Hematopoietic multipotent progenitor cell (in vitro differentiated cells): ENCODE data around the gene MPC1. TPM values are rescaled to one million over a fixed set of nuclear protein-coding genes. Genes with fewer than 3 reads are reported as not detected.
"Not testable (repeated sequence)": the region's sequence is repeated elsewhere in the genome, so short reads cannot be mapped to it uniquely, and the experiment has no call there.

Experiments used
- DNase-seq, 3 donors: peaks; one replicate each; pipeline ENCODE4 v3.0.0-alpha.2; 2011 to 2015; ENCODE audit warnings: low read depth in 2 of 3, low spot score in 2 of 3
- total RNA-seq: library from RNA; depleted of rRNA; stranded (reverse); fragments of >200 nt; gene quantifications from one replicate; pipeline ENCODE4 v1.2.3, GENCODE V29; 2012

The MPC1 gene
- total RNA-seq, 1 donor: 14.3 TPM

GRCh38 chr6:166348305-166348949, 34.3 kb downstream of the MPC1 start:
- no peak for DNase-seq

GRCh38 chr6:166346965-166347364, 35.8 kb downstream of the MPC1 start:
- DNase-seq: no peak

- DNase-seq: no peak
Observed at GRCh38 chr6:166346449-166346848, 36.3 kb downstream of the MPC1 start.

GRCh38 chr6:166345672-166346071, 37.1 kb downstream of the MPC1 start:
- not testable (repeated sequence) for DNase-seq

- not testable (repeated sequence) for DNase-seq
Observed at GRCh38 chr6:166344921-166345320, 37.8 kb downstream of the MPC1 start.

GRCh38 chr6:166344240-166344639, 38.5 kb downstream of the MPC1 start:
- no peak for DNase-seq

- DNase-seq: peak in 2 of 3 donors; percentile 58 to 87
Observed at GRCh38 chr6:166343150-166343487, 39.6 kb downstream of the MPC1 start.

- peak; percentile 31 to 93 (median 89) for DNase-seq
Observed at GRCh38 chr6:166342349-166343149, 40.2 kb downstream of the MPC1 start, which contains the start of gene SFT2D1. TSS of gene SFT2D1 (minus strand) at chr6:166342545. CDS start at chr6:166342481, 64 bp downstream.

- DNase-seq: peak in 2 of 3 donors; percentile 7 to 36
Observed at GRCh38 chr6:166341977-166342348, 40.8 kb downstream of the MPC1 start.

GRCh38 chr6:166341464-166341863, 41.3 kb downstream of the MPC1 start:
- peak in 2 of 3 donors; percentile 48 to 68 for DNase-seq

GRCh38 chr6:166338854-166339253, 43.9 kb downstream of the MPC1 start:
- DNase-seq: no peak

- DNase-seq: no peak
Observed at GRCh38 chr6:166336847-166337246, 45.9 kb downstream of the MPC1 start.

GRCh38 chr6:166335378-166336302, 47.1 kb downstream of the MPC1 start:
- DNase-seq: no peak

GRCh38 chr6:166334878-166335277, 47.9 kb downstream of the MPC1 start:
- DNase-seq: no peak

- peak in 2 of 3 donors; percentile 47 to 73 for DNase-seq
Observed at GRCh38 chr6:166333172-166333995, 49.4 kb downstream of the MPC1 start.

- DNase-seq: no peak
Observed at GRCh38 chr6:166331503-166332415, 51.0 kb downstream of the MPC1 start.

GRCh38 chr6:166330612-166331011, 52.1 kb downstream of the MPC1 start:
- DNase-seq: no peak

GRCh38 chr6:166325383-166326042, 57.2 kb downstream of the MPC1 start:
- DNase-seq: no peak

- DNase-seq: no peak
Observed at GRCh38 chr6:166323395-166323794, 59.3 kb downstream of the MPC1 start.
